Mesothelial cell of epicardium (in vitro differentiated cells): Measurements from ENCODE around the gene MEIS2. TPM values are rescaled to one million over a fixed set of nuclear protein-coding genes. Genes with fewer than 3 reads are reported as not detected.

ENCODE experiments used
- DNase-seq, 2 experiments: peaks; one replicate each; pipeline ENCODE4 v3.0.0; 2021; ENCODE audit warnings: low spot score in 2 of 2; ENCODE audit not compliant: unreplicated experiment in 2 of 2
- H3K27ac Mint-ChIP-seq: 2 replicates; pipeline ENCODE4 v1.8.0; 2021; ENCODE audit warnings: mixed read lengths
- H3K27me3 Mint-ChIP-seq: 2 replicates; pipeline ENCODE4 v1.8.0; 2021; ENCODE audit warnings: low read depth, mixed read lengths
- H3K36me3 Mint-ChIP-seq: 2 replicates; pipeline ENCODE4 v1.8.0; 2021; ENCODE audit warnings: mixed read lengths
- H3K4me1 Mint-ChIP-seq: 2 replicates; pipeline ENCODE4 v1.8.0; 2021; ENCODE audit warnings: mixed read lengths
- H3K4me3 Mint-ChIP-seq: 2 replicates; pipeline ENCODE4 v1.8.0; 2021; ENCODE audit warnings: mild to moderate bottlenecking, moderate library complexity, mixed read lengths
- H3K9me3 Mint-ChIP-seq: 2 replicates; pipeline ENCODE4 v1.8.0; 2021; ENCODE audit warnings: mixed read lengths
- CTCF ChIP-seq: fragments of 200-600 bp; sonication (generic); IDR thresholded peaks from one replicate; pipeline ENCODE4 v1.5.0; 2021; ENCODE audit warnings: antibody characterized with exemption; ENCODE audit not compliant: unreplicated experiment
- total RNA-seq: library from RNA; stranded (reverse); gene quantifications from 3 replicates; pipeline ENCODE4 v1.2.1, GENCODE V29; 2021

MEIS2 gene
- total RNA-seq, 1 donor from 2014 or later = 397 TPM

- H3K4me1 Mint-ChIP-seq = peaks cover 71% of the 10 kb centered on the region
- H3K27ac Mint-ChIP-seq = peak overlapping the region; percentile 91
- no peaks in the 10 kb centered on the region for H3K27me3 Mint-ChIP-seq
- DNase-seq = no peak
- H3K4me3 Mint-ChIP-seq = peak overlapping the region; percentile 40
- H3K9me3 Mint-ChIP-seq = no peaks in the 10 kb centered on the region
- H3K36me3 Mint-ChIP-seq = peaks cover 49% of the 10 kb centered on the region
- TF ChIP-seq CTCF = no peak
Measured at GRCh38 chr15:37079726-37080125, 20.6 kb downstream of the MEIS2 start.

- Mint-ChIP-seq H3K27me3 (no peaks in the 10 kb centered on the region), H3K9me3 (no peaks in the 10 kb centered on the region), H3K4me1 (peaks cover 68% of the 10 kb centered on the region), H3K27ac (peak overlapping the region; percentile 88), H3K36me3 (peaks cover 48% of the 10 kb centered on the region), H3K4me3 (no peak overlapping the region)
- no peak for TF ChIP-seq CTCF
- no peak for DNase-seq
Measured at GRCh38 chr15:37078566-37078965, 21.8 kb downstream of the MEIS2 start.

- Mint-ChIP-seq H3K36me3 (peaks cover 54% of the 10 kb centered on the region), H3K4me1 (peaks cover 61% of the 10 kb centered on the region), H3K27ac (peak overlapping the region; percentile 80), H3K4me3 (no peak overlapping the region), H3K27me3 (no peaks in the 10 kb centered on the region), H3K9me3 (no peaks in the 10 kb centered on the region)
- no peak for DNase-seq
- no peak for TF ChIP-seq CTCF
Measured at GRCh38 chr15:37077623-37078351, 22.6 kb downstream of the MEIS2 start.

- Mint-ChIP-seq H3K4me3 (no peak overlapping the region), H3K27ac (peak overlapping the region; percentile 49), H3K9me3 (no peaks in the 10 kb centered on the region), H3K36me3 (peaks cover 55% of the 10 kb centered on the region), H3K4me1 (peaks cover 57% of the 10 kb centered on the region), H3K27me3 (no peaks in the 10 kb centered on the region)
- TF ChIP-seq CTCF = no peak
- DNase-seq = no peak
Measured at GRCh38 chr15:37076543-37076942, 23.8 kb downstream of the MEIS2 start.

GRCh38 chr15:37075777-37076176 is 24.6 kb downstream of the MEIS2 start:
- Mint-ChIP-seq H3K27me3 (no peaks in the 10 kb centered on the region), H3K36me3 (peaks cover 56% of the 10 kb centered on the region), H3K27ac (peak overlapping the region; percentile 87), H3K4me3 (no peak overlapping the region), H3K4me1 (peaks cover 57% of the 10 kb centered on the region), H3K9me3 (no peaks in the 10 kb centered on the region)
- no peak for TF ChIP-seq CTCF
- DNase-seq = no peak
